Measurements from ENCODE around the gene SUPT5H. TPM values are rescaled to one million over a fixed set of nuclear protein-coding genes. Genes with fewer than 3 reads are reported as not detected.

Gene SUPT5H
- total RNA-seq, 1 donor from 2014 or later, result 160 TPM

DNA sequence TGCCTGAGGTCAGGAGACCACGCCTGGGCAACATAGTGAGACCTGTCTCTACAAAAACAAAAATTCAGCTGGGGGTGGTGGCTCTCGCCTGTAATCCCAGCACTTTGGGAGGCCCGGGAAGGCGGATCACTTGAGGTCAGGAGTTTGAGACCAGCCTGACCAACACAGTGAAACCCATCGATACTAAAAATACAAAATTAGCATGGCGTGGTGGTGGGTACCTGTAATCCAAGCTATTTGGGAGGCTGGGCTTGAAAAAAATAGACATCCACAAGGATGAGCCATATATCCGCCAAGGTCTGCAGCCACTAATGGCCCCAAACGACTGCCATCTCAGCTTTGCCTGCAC lies 12.7 kb upstream of the SUPT5H start:
- Mint-ChIP-seq H3K27ac (ENCODE audit: unreplicated experiment) (no peak overlapping the region), H3K9me3 (ENCODE audit: unreplicated experiment) (peaks cover 7% of the 10 kb centered on the region), H3K27me3 (ENCODE audit: unreplicated experiment) (peaks cover 10% of the 10 kb centered on the region), H3K36me3 (ENCODE audit: unreplicated experiment) (no peaks in the 10 kb centered on the region), H3K4me1 (ENCODE audit: low read depth, unreplicated experiment) (peaks cover 10% of the 10 kb centered on the region), H3K4me3 (ENCODE audit: unreplicated experiment) (no peak overlapping the region)
- no peak for DNase-seq
- TF ChIP-seq, protein P1, sequence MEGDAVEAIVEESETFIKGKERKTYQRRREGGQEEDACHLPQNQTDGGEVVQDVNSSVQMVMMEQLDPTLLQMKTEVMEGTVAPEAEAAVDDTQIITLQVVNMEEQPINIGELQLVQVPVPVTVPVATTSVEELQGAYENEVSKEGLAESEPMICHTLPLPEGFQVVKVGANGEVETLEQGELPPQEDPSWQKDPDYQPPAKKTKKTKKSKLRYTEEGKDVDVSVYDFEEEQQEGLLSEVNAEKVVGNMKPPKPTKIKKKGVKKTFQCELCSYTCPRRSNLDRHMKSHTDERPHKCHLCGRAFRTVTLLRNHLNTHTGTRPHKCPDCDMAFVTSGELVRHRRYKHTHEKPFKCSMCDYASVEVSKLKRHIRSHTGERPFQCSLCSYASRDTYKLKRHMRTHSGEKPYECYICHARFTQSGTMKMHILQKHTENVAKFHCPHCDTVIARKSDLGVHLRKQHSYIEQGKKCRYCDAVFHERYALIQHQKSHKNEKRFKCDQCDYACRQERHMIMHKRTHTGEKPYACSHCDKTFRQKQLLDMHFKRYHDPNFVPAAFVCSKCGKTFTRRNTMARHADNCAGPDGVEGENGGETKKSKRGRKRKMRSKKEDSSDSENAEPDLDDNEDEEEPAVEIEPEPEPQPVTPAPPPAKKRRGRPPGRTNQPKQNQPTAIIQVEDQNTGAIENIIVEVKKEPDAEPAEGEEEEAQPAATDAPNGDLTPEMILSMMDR (IDR thresholded peaks at IDR 0.05; ENCODE audit: partially characterized antibody, unreplicated experiment), result no peak

DNA sequence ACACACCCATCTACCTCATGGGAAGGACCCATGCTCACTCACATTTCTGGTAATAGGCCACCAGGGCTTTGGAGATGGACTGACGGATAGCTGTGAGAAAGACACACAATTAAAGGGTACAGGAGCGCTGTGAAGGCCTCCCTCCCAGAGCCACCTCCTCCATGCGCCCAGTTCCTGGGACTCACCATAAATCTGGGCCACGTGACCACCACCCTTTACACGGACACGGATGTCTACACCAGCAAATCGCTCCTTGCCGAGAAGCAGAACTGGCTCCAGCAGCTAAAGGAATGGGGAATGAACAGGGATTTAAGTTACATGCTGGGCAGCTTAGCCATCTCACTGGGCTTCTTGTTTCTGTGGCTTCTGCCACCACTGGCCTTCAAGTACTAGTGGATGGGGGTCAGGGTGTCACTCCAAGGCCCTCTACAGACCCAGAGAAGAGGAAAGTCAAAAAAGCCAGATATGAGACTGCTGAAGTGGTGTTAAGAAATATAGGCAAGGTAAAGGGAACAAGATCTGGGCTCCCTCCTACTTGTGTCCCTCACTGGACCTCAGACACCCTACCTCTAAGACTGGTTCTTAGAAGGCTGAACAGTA lies 11.8 kb upstream of the SUPT5H start:
- Mint-ChIP-seq H3K27ac (ENCODE audit: unreplicated experiment) (no peak overlapping the region), H3K4me1 (ENCODE audit: low read depth, unreplicated experiment) (peaks cover 8% of the 10 kb centered on the region), H3K9me3 (ENCODE audit: unreplicated experiment) (peaks cover 7% of the 10 kb centered on the region), H3K36me3 (ENCODE audit: unreplicated experiment) (no peaks in the 10 kb centered on the region), H3K27me3 (ENCODE audit: unreplicated experiment) (peaks cover 9% of the 10 kb centered on the region), H3K4me3 (ENCODE audit: unreplicated experiment) (peak overlapping the region; percentile 30)
- DNase-seq, result no peak
- TF ChIP-seq, protein P1 (IDR thresholded peaks at IDR 0.05; ENCODE audit: partially characterized antibody, unreplicated experiment), result no peak

DNA sequence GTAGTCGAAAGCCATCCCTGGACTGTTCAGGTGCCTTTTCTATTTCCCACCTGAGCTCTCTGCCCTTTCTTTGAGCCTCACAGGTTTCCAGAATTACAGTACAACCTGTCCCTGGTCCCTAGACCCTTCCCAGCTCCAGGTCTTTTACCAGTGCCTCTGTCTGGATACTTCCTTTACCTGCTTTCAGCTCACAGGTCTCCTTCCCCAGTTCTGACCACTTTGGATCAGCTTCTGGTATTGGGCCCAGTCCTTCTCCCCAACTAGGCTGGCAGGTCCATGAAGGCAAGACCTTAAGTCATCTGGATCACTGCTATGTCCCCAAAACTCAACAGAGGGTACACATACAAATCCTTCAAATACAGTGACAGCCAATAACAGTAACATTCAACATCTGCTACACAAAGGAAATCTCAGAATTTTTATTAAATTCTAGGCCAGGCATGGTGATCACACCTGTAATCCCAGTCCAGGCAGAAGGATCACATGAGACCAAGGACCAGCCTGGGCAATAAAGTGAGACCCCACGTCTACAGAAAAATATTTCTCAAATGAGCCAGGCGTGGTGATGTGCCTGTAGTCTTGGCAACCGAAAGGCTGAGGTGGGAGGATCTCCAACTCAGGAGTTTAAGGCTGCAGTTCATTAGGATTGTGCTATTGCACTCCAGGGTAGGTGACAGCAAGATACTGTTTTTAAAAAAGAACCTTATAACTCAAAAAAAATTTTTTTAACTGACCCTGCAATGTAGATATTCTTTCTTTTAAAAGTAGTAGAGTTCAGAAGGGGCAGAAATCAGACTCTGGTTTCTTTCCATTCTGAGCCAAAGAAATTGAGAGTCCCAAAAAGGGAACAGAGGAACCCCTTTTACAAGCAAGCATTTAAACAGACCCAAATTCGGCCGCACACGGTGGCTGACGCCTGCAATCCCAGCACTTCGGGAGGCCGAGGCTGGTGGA lies 11.0 kb upstream of the SUPT5H start:
- TF ChIP-seq, protein P1 (IDR thresholded peaks at IDR 0.05; ENCODE audit: partially characterized antibody, unreplicated experiment), result no peak
- Mint-ChIP-seq H3K4me3 (ENCODE audit: unreplicated experiment) (peak overlapping the region; percentile 98), H3K27ac (ENCODE audit: unreplicated experiment) (no peak overlapping the region), H3K36me3 (ENCODE audit: unreplicated experiment) (no peaks in the 10 kb centered on the region), H3K9me3 (ENCODE audit: unreplicated experiment) (peaks cover 7% of the 10 kb centered on the region), H3K27me3 (ENCODE audit: unreplicated experiment) (peaks cover 9% of the 10 kb centered on the region), H3K4me1 (ENCODE audit: low read depth, unreplicated experiment) (peaks cover 8% of the 10 kb centered on the region)
- no peak for DNase-seq

DNA sequence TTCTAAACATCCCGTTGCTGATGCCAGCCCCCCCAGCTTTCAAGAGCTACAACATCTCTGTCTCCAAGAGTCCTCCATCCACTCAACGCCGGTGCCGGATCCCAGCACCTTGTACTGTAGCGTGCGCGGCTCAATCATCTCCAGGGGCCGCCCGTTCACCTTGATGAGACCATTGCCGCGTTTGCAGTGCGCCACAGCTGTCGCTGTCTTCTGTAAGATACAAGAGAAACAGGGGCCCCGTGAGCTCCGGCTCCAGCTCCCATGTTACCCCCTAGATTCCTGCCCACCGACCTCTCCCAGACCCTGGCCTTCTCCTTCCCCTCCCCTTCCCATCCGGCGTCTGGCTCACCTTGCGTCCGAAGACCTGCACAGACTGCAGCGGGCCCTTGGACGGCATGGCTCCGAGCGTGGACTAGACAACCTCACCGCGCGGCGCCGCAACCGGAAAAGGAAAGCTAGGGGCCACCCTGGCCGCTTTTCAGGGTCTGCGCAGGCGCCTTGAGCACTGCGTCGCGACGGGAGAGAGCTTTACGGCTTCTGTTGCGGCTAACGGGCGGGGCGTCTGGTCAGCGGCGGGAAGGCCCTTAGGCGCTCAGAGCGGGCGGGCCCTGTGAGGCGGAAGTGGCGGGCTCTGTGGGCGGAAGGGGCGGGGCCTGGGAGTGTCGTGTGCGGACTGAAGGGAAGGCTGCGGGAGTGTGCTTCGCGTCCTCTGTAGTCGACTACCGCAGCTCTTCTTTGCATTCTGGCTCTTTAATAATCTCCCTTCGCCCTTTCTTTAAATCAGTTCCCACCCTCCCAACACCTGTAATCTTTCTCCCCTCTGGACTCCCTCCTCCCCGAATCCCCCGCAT lies 9.7 kb upstream of the SUPT5H start, which contains the start of gene RPS16:
TSS of gene RPS16 (minus strand) at position 451 of the 851 bp plus-strand sequence. CDS start at position 397, 54 bp downstream.
- Mint-ChIP-seq H3K4me1 (ENCODE audit: low read depth, unreplicated experiment) (peaks cover 8% of the 10 kb centered on the region), H3K27ac (ENCODE audit: unreplicated experiment) (peak within 1 kb of the TSS; percentile 98), H3K9me3 (ENCODE audit: unreplicated experiment) (peaks cover 7% of the 10 kb centered on the region), H3K36me3 (ENCODE audit: unreplicated experiment) (no peaks in the 10 kb centered on the region), H3K4me3 (ENCODE audit: unreplicated experiment) (peak within 1 kb of the TSS; percentile 98), H3K27me3 (ENCODE audit: unreplicated experiment) (peaks cover 9% of the 10 kb centered on the region)
- TF ChIP-seq, protein P1 (IDR thresholded peaks at IDR 0.05; ENCODE audit: partially characterized antibody, unreplicated experiment), result no peak
- peak; percentile 99 for DNase-seq

Data from glutamatergic neuron (in vitro differentiated cells).